ENCODE data around the gene SORCS3.

- TF ChIP-seq, protein P1, sequence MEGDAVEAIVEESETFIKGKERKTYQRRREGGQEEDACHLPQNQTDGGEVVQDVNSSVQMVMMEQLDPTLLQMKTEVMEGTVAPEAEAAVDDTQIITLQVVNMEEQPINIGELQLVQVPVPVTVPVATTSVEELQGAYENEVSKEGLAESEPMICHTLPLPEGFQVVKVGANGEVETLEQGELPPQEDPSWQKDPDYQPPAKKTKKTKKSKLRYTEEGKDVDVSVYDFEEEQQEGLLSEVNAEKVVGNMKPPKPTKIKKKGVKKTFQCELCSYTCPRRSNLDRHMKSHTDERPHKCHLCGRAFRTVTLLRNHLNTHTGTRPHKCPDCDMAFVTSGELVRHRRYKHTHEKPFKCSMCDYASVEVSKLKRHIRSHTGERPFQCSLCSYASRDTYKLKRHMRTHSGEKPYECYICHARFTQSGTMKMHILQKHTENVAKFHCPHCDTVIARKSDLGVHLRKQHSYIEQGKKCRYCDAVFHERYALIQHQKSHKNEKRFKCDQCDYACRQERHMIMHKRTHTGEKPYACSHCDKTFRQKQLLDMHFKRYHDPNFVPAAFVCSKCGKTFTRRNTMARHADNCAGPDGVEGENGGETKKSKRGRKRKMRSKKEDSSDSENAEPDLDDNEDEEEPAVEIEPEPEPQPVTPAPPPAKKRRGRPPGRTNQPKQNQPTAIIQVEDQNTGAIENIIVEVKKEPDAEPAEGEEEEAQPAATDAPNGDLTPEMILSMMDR (IDR thresholded peaks at IDR 0.05): no peak
- no peak for TF ChIP-seq POLR2A (IDR thresholded peaks at IDR 0.05)
Measured at GRCh38 chr10:104989880-104990279, 348.8 kb downstream of the SORCS3 start.

All from lower leg skin (tissue), 3 donors.